ENCODE results near the gene SPATA6L. TPM values are rescaled to one million over a fixed set of nuclear protein-coding genes. Genes with fewer than 3 reads are reported as not detected.

The SPATA6L gene
- total and polyA plus RNA-seq, 9 of the 15 experiments (the other 6 are each of a cell fraction or from before 2014, with no cell fraction given) = 0.03 to 1.00 (median 0.08) TPM; not detected in 4

DNA sequence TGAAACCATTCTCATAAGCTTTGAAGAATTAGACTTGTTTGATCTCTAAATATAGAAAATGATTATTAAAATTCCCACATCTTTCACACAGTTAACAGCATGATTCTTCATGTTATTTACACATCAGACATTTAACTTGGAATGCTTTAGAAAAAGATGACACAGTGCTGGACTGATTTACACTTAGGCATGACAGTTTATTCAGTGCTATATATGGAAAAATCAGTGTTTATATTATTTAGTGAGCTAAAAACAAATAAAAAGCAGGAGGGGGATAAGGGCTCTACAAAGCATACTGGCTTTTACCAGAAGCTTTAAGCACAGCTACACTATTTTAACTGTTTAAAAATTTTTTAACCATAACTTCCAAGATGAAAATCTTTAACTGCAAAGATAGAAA, 43.1 kb upstream of the SPATA6L start:
- ChIA-PET CTCF (ENCODE audit: low intra/inter-chr PET ratio) (no interaction called here), POLR2A (interaction anchor here (0.6 kb wide), 1 partner anchor 27 kb away, joined by 3 read pairs; no protein-coding TSS in a partner anchor)
- no peak for FAIRE-seq
- TF ChIP-seq ZNF583 (CRISPR knock-in tag; IDR thresholded peaks at IDR 0.05) = no peak
- TF ChIP-seq ZNF41 (CRISPR knock-in tag; conservative IDR thresholded peaks at IDR 0.05) = no peak
- TF ChIP-seq ZNF644 (tag; IDR thresholded peaks at IDR 0.05; ENCODE audit: low read depth) = no peak
- TF ChIP-seq, protein P1, sequence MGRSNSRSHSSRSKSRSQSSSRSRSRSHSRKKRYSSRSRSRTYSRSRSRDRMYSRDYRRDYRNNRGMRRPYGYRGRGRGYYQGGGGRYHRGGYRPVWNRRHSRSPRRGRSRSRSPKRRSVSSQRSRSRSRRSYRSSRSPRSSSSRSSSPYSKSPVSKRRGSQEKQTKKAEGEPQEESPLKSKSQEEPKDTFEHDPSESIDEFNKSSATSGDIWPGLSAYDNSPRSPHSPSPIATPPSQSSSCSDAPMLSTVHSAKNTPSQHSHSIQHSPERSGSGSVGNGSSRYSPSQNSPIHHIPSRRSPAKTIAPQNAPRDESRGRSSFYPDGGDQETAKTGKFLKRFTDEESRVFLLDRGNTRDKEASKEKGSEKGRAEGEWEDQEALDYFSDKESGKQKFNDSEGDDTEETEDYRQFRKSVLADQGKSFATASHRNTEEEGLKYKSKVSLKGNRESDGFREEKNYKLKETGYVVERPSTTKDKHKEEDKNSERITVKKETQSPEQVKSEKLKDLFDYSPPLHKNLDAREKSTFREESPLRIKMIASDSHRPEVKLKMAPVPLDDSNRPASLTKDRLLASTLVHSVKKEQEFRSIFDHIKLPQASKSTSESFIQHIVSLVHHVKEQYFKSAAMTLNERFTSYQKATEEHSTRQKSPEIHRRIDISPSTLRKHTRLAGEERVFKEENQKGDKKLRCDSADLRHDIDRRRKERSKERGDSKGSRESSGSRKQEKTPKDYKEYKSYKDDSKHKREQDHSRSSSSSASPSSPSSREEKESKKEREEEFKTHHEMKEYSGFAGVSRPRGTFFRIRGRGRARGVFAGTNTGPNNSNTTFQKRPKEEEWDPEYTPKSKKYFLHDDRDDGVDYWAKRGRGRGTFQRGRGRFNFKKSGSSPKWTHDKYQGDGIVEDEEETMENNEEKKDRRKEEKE (IDR thresholded peaks at IDR 0.05; ENCODE audit: borderline replicate concordance in 1 of 2, control insufficient read depth in 1 of 2, low read depth in 2 of 2, low read length in 1 of 2) = no peak
- TF ChIP-seq RB1 (IDR thresholded peaks at IDR 0.05; ENCODE audit: low read depth) = no peak
- TF ChIP-seq ZNF79 (CRISPR knock-in tag; IDR thresholded peaks at IDR 0.05; ENCODE audit: low read depth) = no peak
- no peak for TF ChIP-seq PTRF (tag; IDR thresholded peaks at IDR 0.05)
- TF ChIP-seq XRCC3 (IDR thresholded peaks at IDR 0.05) = no peak
- TF ChIP-seq, protein P2, sequence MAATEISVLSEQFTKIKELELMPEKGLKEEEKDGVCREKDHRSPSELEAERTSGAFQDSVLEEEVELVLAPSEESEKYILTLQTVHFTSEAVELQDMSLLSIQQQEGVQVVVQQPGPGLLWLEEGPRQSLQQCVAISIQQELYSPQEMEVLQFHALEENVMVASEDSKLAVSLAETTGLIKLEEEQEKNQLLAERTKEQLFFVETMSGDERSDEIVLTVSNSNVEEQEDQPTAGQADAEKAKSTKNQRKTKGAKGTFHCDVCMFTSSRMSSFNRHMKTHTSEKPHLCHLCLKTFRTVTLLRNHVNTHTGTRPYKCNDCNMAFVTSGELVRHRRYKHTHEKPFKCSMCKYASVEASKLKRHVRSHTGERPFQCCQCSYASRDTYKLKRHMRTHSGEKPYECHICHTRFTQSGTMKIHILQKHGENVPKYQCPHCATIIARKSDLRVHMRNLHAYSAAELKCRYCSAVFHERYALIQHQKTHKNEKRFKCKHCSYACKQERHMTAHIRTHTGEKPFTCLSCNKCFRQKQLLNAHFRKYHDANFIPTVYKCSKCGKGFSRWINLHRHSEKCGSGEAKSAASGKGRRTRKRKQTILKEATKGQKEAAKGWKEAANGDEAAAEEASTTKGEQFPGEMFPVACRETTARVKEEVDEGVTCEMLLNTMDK (IDR thresholded peaks at IDR 0.05; ENCODE audit: borderline replicate concordance, insufficient read depth, low read depth, low read length, poor library complexity, severe bottlenecking) = no peak
- Histone ChIP-seq H4K20me1 (replicated peaks; ENCODE audit: control insufficient read depth, insufficient read depth, low read length) (no peaks in the 10 kb centered on the region), H3K27ac (ENCODE audit: extremely low read depth, low read depth, low read length) (no peak overlapping the region), H3K9ac (ENCODE audit: insufficient read depth in 1 of 2, low read depth in 2 of 2, low read length in 2 of 2) (no peak overlapping the region), H3K9me3 (replicated peaks; ENCODE audit: control insufficient read depth, insufficient read depth, low read depth, low read length) (no peaks in the 10 kb centered on the region; the same call in 1 of the 2 replicates), H3K4me2 (ENCODE audit: insufficient read depth, low read length) (no peak overlapping the region), H3K9me1 (ENCODE audit: control insufficient read depth, insufficient read depth, low read length) (no peaks in the 10 kb centered on the region), H3K27me3 (ENCODE audit: control insufficient read depth in 2 of 2, insufficient read depth in 2 of 2, low read length in 2 of 2) (no peaks in the 10 kb centered on the region), H3K36me3 (ENCODE audit: control insufficient read depth, insufficient read depth, low read length) (peaks cover 74% of the 10 kb centered on the region; the same call in 2 of the 3 replicates), H3K4me3 (no peak overlapping the region), H2AFZ (ENCODE audit: low read depth, low read length) (no peak overlapping the region), H3K79me2 (ENCODE audit: control insufficient read depth, insufficient read depth, low read length) (no peaks in the 10 kb centered on the region), H3K4me1 (replicated peaks in 1 of 2; ENCODE audit: control insufficient read depth in 2 of 2, insufficient read depth in 2 of 2, low read length in 2 of 2) (no peaks in the 10 kb centered on the region)
- ATAC-seq = no peak
- intact Hi-C loops (cut with micrococcal nuclease) (no loop called here), in situ Hi-C loops (cut with MboI) (no loop called here)
- BruUV-seq (replicated peaks) = no TSS peak
- no peak for DNase-seq (ENCODE audit: extremely low read depth in 1 of 4, low spot score in 3 of 4)

All from K562 (cell line).